DMS 273 treated with DMSO at 0.1 percent for 48 hours (cell line): ENCODE data around the gene RGMB.

Experiments
- DNase-seq: peaks from one replicate; lab custom pipeline; 2025; lab: John Stamatoyannopoulos, UW

The RGMB gene

DNA sequence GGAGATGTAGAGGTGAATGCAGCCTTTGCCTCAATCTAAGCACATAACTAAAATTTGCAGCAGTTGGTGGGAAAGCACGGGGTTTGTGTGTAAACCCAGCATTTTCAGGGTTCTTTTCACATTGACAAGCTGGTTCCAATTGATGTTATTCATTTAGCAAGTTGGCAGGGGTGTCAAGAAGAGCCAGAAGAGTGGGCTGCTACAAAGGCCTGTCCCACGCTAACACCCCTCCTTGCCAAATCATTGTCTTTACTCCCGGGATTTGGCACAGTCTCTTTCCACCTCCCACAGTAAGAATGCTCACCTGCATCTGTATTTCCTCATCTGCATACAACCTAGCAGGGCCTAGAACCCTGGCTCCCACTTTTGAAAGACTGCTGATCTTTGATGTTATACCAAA is 11.8 kb downstream of the RGMB start:
- no peak for DNase-seq

DNA sequence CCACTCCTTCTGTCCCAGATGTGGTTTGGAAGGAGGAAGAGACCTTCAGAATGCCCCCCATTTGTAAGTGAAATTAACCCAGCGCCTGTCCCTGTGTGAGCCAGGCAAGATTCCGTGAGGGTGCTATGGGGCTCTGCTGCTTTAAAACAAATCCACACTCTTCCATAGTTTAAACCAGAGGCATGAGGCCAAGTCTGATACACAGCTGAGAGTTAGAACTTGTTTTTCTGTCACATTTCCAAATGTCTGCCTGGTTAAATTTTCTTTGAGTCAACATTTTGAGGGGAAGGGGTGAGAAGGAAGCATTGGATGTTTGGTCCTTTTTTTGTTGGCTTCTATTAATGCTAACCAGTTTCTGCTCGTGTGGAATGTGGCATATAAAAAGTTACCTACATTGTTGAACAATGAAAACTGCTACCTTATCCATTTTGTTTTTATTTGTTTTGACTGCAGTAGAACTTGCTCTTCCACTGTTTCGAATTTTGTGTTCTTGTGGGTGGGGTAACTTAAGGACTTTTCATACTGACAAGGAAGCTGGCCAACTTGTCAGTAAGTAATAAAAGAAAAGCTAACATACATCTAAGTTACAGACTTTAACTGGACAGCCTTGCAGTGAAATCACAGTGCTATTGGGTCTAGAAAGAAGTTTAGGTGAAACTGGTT is 12.9 kb downstream of the RGMB start:
- no peak for DNase-seq

DNA sequence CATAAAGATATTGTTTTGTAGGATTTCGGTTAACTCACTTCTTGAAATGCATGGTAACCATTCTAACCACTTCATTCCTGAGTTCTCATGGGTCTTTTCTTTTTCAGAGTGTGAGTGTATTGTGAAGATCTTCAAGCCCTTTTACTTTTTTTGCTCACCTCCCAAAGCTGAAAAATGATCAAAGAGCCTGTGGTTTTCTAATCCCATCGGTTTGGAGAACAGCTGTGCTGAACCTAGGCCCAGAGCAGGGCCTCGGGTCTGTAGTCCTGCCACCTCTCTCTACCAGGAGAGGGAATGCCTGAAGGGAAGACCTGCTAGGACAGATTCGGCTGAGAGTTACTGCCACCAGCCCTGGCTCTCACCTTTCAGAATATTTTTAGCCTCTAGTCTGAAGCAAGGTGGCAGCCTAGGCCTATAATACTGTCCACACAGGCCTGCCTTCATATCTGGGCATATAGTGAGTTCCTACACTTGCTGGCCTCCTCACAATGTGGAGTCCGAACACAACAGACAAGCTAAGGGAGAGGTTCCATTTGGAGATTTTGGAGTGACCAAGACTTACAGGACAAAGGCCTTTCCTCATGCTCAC is 13.8 kb downstream of the RGMB start:
- DNase-seq = no peak

DNA sequence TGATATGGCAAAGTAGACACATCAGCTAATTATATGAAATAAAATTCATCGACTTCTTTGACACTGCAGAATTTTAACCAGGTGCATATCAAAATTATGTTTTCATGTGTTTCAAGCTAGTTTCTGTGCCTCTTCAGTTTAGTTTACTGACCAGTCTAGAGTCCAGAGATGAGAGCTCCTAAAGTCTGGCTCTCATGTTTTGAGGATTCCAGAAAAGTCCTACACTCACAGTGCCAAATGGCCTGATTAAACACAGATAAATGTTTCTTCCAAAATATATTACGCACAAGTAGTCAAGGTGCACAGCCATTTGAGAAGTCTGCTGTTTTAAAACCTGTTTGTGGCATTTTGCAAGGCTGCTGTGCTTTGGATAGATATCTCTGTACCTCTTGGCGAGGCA is 15.6 kb downstream of the RGMB start:
- DNase-seq = no peak

DNA sequence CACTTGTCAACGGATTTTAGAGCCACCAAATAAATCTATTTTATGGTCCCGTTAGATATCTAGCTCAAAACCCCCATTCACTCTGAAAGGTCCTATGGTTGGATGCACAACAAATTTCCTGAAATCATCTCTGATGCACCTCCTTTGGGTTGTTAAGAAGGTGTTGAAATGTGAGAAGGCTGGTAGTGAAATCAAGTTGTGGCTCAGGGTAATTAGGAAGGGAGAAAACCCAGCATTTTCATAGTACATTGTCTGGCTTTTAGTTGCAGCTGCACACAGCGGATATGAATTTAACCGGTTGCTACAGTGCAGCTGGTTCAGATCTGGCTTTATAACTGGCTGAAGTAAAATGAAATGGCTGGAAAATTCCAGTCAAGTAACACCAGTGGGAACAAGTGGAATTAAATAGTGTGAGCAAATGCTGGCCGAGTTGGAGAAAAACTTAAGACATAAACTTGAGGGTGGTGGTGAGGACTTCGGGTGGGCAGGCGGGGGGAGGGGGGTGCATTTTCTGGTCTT is 17.6 kb downstream of the RGMB start:
- no peak for DNase-seq

DNA sequence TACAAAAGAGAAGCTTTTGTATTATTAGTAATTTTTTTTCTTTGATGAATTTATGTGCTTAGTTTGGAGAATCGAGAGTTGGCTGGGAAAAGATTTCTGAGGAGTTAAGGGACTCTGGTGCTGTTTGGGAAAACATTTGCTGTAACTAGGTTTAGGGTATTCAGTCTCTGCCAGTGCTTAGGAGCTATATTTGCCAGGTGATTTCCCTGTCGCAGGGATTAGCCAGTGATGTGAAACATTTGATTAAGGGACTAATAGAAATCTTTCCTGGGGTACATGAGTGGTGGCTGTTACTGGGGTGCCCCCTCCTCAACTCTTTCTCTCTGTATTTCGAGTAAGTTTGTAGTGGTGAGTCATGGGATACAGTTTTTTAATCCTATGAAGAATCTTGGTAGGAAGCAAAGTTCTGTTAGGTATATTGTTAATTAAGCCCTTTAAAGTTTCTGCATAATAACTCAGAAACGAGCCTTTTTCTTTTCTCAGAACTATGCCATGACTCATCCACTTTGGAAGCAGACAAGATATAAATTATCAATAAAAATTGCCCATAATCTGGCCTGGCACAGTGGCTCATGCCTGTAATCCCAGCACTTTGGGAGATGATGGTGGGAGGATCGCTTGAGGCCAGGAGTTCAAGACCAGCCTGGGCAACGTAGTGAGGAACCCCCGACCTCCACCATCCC is 18.6 kb downstream of the RGMB start:
- no peak for DNase-seq

DNA sequence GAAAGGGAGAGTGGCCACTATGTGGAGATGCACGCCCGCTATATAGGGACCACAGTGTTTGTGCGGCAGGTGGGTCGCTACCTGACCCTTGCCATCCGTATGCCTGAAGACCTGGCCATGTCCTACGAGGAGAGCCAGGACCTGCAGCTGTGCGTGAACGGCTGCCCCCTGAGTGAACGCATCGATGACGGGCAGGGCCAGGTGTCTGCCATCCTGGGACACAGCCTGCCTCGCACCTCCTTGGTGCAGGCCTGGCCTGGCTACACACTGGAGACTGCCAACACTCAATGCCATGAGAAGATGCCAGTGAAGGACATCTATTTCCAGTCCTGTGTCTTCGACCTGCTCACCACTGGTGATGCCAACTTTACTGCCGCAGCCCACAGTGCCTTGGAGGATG is 19.8 kb downstream of the RGMB start:
- no peak for DNase-seq

DNA sequence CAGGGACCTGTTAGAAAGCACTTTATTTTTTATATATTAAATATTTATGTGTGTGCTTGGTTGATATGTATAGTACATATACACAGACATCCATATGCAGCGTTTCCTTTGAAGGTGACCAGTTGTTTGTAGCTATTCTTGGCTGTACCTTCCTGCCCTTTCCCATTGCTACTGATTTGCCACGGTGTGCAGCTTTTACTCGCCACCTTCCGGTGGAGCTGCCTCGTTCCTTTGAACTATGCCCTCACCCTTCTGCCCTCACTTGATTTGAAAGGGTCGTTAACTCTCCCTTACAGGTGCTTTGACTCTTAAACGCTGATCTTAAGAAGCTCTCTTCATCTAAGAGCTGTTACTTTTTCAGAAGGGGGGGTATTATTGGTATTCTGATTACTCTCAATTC is 20.5 kb downstream of the RGMB start:
- DNase-seq = no peak

DNA sequence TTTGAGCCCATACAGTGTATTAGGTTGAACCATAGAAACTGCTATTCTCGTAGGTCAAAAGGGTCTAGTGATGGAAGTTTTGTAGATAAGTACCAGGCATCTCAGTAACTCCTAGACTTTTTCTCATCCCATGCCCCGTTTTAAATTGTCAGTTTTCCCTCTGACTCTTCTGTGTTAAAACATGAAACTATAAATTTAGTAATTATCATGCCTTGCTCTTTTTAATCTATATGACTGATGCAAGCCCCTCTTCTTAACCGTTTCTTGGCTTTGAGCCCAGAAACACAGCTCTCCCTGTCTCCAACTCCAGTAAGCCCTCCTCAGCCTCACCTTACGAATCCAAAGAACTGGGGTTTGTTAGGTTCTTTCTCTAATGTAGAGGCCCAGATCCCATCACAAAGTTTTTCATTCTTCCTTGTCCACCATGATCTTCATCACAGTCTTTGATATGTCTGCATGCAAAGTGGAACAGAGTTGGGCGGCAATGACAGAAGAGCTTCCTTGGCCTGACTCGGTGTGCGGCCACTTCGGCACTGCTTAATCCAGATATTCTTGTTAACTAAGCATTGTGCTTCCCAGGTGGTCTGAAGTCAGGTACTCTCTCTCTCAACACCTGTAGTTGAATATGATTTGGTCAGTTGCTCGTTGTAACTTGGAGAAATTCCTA is 21.1 kb downstream of the RGMB start:
- DNase-seq = no peak

DNA sequence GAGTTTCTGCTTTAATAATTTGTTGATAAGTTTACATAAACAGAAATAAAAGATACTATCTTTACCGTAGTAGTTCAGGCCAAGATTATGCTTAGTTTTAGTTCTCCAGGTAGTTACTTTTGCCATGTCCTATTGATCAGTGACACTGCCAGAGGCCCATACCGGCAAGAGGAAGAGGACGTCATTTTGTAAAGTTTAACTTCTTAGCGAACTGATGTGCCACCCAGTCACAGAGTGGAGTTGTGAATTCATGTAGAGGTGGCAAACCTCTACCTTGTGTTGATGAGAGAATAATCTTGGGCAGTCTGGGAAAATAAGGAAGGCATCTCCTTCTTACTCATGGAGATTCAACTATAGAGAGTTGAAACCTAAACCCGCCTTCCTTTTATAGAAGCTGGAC is 21.8 kb downstream of the RGMB start:
- DNase-seq = no peak

DNA sequence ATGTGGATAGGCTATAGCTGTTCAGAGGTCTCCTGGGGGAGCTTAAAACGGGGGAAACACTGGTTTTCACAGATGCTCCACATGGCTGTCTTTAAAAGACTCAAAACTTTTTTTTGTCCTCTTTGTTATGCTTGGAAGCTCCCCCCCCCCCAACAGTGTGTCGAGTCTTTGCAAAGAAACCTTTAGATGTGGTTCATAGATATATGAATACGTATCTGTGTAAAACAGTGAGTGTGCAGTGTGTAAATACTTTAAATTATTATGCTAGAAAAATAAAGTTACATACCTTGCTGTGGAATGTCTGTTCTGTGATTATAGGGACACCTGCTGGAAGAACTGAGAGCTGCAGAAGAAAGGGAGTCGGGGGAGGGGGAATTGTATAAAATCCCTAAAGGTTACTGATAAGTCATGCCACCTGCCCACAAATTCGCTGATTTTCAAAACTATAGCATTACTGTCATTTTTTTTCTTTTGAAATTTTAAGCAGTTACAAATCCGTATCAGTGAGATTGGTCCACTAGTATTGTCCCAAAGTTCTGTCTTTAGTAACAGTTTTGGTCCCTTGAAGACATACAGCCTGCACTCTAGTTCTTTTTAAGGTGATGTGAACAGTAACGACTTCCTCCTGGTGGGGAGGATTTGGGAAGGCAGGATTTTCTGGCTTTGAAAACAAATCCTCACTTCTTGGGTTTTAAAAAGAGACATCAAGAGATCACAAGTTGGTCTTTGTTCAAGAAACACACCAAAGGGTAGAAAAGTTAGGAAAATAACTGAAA is 22.9 kb downstream of the RGMB start:
- DNase-seq = peak; percentile 32

DNA sequence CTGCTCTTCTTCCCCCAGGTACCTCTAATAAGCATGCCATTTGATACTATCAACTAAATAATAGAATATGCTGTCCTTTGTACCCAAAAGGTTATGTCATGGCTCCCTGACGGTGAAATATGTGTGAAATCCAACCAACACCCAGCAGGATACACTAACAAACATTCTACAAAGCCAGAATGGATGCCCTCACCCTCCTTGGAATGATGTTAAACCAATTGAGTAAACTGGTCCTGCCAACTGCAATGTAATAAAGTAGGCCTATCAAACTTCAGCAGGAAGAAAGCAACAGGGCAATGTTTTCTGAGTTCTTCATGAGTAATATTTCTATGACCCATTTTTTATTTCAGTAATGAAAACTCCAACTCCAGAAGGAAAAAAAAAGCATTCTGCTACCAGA is 24.9 kb downstream of the RGMB start:
- DNase-seq = no peak

DNA sequence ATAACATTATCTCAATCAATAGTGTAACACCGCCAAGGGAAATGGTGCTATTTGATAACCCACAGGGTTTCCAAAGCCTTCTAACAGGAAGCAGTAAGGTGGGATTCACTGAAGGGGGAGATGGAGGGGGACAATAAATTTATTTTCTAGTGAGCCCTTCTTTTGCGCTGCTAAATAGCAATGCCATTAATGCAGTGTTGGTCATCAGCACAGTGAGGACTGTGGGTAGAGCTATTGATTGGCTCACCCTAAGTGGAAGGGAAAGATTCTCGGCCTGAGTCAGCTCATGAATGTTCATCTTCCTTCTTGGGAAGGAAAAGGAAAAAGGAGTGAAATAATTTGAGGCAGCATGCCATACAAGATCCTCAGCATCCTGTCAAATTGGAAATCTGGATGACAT is 25.4 kb downstream of the RGMB start:
- DNase-seq = no peak

DNA sequence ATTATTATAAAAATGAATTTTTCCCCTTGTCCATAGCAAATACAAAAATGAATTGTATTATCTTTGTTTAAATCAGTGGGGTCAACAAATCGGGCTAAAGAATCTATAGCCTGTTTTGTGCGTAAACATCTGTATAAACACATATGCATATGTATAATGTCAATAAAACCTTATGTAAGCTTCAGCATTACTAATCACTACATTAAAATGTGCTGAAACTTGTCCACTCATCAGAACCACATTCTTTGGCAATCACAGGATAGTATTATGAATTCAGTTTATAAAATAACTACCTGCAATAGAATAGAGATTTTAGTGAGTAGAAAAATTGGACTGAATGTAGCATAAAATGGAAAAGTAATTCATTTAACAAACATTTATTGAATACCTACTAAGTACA is 30.6 kb downstream of the RGMB start:
- no peak for DNase-seq

DNA sequence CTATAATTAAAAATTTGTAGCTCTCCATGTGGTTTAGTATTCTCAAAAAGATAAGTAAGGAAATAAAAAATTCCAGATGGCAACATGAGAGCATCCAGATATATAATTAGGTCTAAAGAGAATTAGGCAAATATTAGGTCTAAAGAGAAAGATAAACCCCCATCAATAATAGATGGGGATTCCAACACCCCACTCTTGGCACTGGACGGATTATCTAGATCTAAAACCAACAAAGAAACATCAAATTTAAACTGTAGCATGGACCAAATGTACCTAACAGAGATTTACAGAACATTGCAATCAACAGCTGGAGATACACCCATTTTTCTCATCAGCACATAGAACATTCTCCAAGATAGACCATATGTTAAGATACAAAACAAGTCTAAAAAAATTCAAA is 31.6 kb downstream of the RGMB start:
- no peak for DNase-seq

DNA sequence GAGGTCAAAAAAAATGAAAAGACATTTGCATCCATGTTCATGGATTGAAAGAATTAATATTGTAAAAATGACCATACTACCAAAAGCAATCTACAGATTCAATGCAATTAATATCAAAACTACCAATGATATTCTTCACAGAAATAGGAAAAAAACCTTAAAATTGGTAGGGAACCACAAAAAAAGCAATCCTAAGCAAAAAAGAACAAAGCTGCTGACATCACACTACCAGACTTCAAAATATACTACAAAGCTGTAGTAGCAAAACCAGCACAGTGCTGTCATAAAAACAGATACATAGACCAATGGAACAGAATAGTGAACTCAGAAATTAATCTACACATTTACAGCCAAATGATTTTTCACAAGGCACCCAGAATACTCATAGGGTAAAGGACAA is 34.3 kb downstream of the RGMB start:
- no peak for DNase-seq

DNA sequence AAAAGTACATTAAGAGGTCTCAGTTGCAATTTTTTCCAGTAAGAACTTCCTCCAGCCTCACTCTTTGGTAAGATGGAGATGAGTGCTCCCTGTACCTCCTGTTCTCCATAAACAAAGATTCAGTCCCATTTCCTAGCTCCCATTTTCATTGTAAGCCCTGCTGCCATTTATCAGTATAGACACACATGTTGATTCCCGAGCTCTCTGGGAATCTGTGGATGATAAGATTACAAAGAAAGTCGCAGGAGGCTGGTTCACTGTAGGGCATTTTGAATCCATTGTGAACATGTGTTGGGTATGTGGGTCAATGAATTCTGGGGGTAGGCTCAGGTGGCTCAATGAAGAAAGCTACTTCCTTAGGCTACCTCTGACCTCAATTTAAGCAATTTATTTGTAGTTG is 36.7 kb downstream of the RGMB start:
- DNase-seq = no peak

DNA sequence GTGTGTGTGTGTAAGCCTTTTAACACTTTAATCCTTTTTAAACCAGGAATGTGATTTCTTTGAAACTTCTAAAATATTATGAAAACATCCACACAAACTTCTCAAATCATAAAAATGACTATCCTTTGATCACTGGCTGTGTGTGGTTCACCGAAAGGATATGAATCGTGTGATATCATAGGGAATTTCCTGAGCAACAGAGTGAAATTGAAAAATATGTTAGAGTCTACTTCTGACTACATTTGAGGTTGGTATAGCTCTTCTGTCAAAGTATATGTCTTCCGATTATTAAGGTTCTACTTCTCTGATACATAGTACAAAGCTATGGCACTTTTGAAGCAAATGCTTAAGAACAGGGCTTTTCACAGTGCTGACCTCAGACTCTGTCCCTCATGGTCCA is 40.3 kb downstream of the RGMB start:
- no peak for DNase-seq

DNA sequence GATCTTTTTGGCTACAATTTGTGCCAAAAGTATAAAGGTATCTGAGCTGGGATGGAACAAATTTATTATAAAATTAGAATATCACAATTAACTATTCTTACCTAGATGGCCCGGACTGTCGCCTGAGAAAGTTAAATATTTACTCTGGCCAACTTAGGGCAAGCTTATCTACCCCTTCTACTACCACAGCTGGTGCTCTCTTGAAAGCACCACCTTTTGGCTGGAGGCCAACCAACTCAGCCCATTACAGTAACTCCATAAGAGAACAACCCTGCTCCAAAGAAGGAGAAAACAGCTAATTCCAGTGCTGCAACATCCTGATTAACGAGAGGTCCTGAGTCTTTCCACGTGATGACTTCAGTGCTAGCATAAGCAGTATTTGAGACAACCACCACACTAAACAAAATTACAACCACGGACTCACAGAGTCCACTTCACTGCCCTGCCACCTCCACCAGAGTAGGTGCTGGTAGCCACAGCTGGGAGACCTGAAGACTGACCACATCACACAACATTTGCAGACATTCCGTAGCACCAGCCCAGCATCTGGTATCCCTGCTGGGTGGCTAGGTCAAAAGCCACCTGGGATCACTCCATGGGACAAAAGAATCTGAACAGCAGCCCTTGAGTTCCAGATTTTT is 43.2 kb downstream of the RGMB start:
- peak; percentile 51 for DNase-seq

DNA sequence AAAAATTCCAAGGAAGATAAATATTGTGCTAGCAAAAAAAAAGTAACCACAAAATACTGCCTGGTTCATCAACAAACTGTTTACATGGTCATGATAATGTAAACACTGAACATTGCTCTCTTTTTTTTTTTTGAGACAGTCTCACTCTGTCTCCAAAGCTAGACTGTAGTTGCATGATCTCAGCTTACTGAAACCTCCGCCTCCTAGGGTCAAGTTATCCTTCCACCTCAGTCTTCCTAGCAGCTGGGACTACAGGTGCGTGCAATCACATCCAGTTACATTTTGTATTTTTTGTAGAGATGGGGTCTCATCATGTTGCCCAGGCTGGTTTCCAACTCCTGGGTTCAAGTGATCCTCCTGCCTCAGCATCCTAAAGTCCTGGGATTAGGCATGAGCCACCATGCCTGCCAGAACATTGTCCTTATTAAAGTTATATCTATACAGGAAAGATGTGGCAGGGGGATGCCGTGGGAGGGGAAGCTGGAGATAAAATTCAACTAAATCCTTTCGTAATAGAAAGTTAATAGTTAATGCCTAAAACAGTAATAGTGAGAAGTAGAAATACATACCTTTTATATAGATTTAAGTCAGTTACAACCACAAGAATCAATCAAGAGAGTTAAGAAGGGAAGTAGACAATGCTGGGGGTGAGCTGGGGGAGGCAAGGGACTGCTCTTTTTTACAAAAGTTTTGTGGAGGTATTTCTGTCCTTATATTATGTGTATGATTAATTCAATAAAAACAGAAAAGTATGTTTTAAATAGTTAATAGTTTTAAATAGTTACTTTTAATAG is 52.3 kb downstream of the RGMB start:
- no peak for DNase-seq

DNA sequence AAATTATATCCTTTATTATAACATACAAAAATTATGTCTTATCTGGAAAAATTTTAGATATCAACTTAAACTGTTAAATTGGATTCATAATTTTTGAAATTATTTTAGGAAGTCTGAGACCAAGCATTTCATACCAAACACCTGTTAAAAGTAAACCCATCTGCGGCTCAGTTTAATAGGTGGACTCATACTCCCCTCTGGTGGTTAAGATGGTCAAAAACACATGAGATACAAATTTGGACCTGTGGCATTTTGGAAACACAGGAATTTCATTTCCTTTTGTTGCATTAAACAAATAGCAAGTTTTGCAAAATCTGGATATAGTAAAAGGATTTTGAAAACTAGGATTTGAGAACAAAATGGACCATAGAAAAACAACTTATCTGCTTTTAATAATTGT is 53.7 kb downstream of the RGMB start:
- DNase-seq = peak; percentile 23
